ENCODE results near the gene PELI2.

DNA sequence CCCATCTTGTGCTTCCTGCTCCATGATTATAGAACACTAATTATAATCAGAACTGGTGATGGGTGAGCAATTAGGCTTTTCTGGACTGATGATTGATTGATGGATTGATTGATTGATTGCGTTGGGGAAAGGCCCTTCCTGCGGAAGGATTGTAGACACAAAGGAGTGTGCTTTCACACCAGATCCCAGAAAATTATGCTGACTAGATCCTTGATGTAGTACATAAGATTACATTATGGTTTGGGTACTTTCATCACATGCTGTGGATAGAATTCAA, 8.4 kb downstream of the PELI2 start:
- TF ChIP-seq, protein P1, sequence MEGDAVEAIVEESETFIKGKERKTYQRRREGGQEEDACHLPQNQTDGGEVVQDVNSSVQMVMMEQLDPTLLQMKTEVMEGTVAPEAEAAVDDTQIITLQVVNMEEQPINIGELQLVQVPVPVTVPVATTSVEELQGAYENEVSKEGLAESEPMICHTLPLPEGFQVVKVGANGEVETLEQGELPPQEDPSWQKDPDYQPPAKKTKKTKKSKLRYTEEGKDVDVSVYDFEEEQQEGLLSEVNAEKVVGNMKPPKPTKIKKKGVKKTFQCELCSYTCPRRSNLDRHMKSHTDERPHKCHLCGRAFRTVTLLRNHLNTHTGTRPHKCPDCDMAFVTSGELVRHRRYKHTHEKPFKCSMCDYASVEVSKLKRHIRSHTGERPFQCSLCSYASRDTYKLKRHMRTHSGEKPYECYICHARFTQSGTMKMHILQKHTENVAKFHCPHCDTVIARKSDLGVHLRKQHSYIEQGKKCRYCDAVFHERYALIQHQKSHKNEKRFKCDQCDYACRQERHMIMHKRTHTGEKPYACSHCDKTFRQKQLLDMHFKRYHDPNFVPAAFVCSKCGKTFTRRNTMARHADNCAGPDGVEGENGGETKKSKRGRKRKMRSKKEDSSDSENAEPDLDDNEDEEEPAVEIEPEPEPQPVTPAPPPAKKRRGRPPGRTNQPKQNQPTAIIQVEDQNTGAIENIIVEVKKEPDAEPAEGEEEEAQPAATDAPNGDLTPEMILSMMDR (conservative IDR thresholded peaks at IDR 0.05; ENCODE audit: low read depth in 2 of 2): no peak
- TF ChIP-seq EZH2 (IDR thresholded peaks at IDR 0.05; ENCODE audit: low read depth, unreplicated experiment) (no peak), EZH2phosphoT487 (IDR thresholded peaks at IDR 0.05; ENCODE audit: unreplicated experiment) (no peak), CREB1 (CRISPR knock-in tag; IDR thresholded peaks at IDR 0.05; ENCODE audit: low read depth) (no peak)
- TF ChIP-seq, protein P2, sequence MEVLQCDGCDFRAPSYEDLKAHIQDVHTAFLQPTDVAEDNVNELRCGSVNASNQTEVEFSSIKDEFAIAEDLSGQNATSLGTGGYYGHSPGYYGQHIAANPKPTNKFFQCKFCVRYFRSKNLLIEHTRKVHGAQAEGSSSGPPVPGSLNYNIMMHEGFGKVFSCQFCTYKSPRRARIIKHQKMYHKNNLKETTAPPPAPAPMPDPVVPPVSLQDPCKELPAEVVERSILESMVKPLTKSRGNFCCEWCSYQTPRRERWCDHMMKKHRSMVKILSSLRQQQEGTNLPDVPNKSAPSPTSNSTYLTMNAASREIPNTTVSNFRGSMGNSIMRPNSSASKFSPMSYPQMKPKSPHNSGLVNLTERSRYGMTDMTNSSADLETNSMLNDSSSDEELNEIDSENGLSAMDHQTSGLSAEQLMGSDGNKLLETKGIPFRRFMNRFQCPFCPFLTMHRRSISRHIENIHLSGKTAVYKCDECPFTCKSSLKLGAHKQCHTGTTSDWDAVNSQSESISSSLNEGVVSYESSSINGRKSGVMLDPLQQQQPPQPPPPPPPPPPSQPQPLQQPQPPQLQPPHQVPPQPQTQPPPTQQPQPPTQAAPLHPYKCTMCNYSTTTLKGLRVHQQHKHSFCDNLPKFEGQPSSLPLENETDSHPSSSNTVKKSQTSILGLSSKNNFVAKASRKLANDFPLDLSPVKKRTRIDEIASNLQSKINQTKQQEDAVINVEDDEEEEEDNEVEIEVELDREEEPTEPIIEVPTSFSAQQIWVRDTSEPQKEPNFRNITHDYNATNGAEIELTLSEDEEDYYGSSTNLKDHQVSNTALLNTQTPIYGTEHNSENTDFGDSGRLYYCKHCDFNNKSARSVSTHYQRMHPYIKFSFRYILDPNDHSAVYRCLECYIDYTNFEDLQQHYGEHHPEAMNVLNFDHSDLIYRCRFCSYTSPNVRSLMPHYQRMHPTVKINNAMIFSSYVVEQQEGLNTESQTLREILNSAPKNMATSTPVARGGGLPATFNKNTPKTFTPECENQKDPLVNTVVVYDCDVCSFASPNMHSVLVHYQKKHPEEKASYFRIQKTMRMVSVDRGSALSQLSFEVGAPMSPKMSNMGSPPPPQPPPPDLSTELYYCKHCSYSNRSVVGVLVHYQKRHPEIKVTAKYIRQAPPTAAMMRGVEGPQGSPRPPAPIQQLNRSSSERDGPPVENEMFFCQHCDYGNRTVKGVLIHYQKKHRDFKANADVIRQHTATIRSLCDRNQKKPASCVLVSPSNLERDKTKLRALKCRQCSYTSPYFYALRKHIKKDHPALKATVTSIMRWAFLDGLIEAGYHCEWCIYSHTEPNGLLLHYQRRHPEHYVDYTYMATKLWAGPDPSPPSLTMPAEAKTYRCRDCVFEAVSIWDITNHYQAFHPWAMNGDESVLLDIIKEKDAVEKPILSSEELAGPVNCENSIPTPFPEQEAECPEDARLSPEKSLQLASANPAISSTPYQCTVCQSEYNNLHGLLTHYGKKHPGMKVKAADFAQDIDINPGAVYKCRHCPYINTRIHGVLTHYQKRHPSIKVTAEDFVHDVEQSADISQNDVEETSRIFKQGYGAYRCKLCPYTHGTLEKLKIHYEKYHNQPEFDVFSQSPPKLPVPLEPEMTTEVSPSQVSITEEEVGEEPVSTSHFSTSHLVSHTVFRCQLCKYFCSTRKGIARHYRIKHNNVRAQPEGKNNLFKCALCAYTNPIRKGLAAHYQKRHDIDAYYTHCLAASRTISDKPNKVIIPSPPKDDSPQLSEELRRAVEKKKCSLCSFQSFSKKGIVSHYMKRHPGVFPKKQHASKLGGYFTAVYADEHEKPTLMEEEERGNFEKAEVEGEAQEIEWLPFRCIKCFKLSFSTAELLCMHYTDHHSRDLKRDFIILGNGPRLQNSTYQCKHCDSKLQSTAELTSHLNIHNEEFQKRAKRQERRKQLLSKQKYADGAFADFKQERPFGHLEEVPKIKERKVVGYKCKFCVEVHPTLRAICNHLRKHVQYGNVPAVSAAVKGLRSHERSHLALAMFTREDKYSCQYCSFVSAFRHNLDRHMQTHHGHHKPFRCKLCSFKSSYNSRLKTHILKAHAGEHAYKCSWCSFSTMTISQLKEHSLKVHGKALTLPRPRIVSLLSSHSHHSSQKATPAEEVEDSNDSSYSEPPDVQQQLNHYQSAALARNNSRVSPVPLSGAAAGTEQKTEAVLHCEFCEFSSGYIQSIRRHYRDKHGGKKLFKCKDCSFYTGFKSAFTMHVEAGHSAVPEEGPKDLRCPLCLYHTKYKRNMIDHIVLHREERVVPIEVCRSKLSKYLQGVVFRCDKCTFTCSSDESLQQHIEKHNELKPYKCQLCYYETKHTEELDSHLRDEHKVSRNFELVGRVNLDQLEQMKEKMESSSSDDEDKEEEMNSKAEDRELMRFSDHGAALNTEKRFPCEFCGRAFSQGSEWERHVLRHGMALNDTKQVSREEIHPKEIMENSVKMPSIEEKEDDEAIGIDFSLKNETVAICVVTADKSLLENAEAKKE (CRISPR knock-in tag; IDR thresholded peaks at IDR 0.05): no peak
- TF ChIP-seq, protein P3, sequence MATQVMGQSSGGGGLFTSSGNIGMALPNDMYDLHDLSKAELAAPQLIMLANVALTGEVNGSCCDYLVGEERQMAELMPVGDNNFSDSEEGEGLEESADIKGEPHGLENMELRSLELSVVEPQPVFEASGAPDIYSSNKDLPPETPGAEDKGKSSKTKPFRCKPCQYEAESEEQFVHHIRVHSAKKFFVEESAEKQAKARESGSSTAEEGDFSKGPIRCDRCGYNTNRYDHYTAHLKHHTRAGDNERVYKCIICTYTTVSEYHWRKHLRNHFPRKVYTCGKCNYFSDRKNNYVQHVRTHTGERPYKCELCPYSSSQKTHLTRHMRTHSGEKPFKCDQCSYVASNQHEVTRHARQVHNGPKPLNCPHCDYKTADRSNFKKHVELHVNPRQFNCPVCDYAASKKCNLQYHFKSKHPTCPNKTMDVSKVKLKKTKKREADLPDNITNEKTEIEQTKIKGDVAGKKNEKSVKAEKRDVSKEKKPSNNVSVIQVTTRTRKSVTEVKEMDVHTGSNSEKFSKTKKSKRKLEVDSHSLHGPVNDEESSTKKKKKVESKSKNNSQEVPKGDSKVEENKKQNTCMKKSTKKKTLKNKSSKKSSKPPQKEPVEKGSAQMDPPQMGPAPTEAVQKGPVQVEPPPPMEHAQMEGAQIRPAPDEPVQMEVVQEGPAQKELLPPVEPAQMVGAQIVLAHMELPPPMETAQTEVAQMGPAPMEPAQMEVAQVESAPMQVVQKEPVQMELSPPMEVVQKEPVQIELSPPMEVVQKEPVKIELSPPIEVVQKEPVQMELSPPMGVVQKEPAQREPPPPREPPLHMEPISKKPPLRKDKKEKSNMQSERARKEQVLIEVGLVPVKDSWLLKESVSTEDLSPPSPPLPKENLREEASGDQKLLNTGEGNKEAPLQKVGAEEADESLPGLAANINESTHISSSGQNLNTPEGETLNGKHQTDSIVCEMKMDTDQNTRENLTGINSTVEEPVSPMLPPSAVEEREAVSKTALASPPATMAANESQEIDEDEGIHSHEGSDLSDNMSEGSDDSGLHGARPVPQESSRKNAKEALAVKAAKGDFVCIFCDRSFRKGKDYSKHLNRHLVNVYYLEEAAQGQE (IDR thresholded peaks at IDR 0.05; ENCODE audit: unreplicated experiment): no peak

All from GM23338 (cell line).